HUDEP-2 (cell line): ENCODE results near the gene BRD1.
A peak's percentile ranks its signal among the peaks of the same experiment; 100 is the strongest.

Experiments
- DNase-seq, 76 experiments: peaks; one replicate each; lab custom pipeline; 2025; ENCODE audit not compliant: unreplicated experiment in 76 of 76; lab: John Stamatoyannopoulos, UW

Gene BRD1

DNA sequence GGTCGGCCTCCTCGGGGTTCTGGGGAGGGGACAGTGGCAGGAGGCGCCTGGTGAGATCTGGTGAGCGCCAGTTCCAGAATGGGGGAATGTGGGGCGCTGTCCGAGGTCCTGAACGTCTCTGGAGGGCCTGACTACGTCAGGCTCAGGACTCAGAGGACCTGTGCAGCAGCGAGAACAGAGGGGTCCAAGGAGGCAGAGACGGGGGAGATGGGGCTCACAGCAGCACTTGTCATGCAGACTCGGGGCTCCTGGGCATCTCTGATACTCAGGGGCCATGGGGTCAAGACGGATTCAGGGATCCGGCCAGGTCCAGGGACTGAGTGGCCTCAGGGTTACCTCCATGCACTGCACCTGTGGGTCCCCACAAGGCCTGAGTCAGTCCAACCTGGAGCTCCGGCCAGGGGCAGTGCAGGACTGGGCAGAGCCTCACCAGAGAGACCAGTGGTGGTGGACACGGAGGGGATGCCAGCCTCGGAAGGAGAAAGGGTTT is 92.2 kb downstream of the BRD1 start:
- DNase-seq = peak in 30 of 76 experiments; percentile 2 to 50 (median 17)

DNA sequence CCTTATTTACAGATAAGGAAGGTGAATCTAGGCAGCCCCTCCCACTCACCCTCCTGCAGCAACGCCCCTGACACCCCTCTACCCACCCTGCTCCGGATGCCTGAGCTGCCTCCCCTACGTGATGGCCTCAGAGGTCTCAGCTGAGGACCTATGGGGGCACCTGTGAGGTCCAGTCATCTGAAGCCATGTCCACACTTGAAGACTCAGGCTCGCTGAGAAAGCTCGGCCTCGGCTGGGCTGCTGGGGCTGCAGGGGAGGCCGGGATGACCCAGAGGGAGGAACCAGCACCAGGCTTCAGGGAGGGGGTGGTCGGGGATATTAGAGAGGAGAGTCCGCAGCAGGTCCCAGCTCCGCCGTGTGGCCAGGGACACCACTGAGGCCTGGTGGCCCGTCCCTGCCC is 92.8 kb downstream of the BRD1 start:
- no peak for DNase-seq

DNA sequence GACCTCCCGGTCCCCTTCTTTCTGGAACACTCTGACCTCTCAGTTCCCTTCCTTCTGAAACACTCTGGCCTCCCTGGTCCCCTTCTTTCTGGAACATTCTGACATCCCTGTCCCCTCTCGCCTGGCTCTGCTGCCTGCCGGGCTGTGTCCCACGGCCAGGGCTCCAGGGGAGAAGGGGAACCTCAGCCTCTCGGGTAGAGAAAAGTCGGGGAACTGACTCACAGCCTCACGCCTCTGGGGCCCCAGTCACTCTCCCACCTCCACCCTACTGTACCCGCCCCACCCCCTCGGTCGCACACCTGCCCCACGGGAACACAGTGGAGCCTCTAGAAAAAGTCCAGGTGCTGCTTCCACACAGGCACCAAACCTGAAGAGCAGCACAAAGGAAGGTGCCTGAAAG is 93.3 kb downstream of the BRD1 start:
- DNase-seq = no peak

DNA sequence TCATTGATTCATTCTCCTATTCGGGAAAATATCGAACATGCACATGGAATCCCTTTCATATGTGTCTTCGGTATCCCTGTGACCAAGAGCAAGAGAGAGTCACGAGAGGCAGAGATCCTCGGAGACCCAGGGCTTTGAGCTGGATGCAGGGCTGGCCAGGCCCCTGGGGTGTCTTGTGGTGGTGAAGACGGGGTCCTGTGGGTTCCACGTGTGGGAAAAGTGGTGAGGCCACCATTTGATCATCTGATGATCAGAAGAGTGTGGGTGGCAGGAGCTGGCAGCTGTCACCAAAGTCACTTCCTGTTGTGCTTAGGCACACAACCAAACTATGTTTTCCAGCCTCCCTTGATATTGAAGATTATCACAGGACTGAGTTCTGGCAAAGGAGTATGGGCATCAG is 94.0 kb downstream of the BRD1 start:
- DNase-seq = no peak

- no peak for DNase-seq
Observed at GRCh38 chr22:49730656-49731055, 97.0 kb downstream of the BRD1 start.

DNA sequence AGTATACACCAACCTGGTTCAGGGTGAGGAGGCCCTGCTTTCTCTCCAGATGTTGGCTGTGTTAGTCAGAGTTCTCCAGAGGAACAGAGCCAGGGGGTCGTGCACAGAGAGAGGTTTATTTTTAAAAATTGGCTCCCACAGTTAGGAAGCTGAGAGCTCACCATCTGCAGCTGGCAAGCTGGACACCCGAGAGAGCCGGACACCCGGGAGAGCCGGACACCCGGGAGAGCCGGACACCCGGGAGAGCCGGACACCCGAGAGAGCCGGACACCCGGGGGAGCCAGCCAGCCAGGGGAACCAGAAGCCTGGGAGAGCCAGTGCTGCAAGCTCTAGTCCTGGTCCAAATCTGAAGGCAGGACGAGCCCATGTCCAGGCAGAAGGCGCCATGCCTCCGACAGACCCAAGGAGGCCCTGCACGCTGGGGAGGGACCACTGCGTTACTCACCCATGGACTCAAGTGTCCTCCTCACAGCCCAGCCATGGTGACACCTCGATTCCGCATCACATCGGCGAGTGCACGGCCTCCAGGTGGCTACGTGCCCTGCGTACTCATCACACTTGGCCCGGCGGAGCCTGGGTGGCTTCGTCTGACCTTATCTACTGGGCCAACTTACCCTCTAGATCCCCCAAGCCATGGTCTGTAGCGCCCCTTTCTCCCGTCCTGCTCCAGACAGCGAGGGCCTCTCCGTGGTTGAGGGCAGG is 99.0 kb downstream of the BRD1 start:
- DNase-seq = no peak

DNA sequence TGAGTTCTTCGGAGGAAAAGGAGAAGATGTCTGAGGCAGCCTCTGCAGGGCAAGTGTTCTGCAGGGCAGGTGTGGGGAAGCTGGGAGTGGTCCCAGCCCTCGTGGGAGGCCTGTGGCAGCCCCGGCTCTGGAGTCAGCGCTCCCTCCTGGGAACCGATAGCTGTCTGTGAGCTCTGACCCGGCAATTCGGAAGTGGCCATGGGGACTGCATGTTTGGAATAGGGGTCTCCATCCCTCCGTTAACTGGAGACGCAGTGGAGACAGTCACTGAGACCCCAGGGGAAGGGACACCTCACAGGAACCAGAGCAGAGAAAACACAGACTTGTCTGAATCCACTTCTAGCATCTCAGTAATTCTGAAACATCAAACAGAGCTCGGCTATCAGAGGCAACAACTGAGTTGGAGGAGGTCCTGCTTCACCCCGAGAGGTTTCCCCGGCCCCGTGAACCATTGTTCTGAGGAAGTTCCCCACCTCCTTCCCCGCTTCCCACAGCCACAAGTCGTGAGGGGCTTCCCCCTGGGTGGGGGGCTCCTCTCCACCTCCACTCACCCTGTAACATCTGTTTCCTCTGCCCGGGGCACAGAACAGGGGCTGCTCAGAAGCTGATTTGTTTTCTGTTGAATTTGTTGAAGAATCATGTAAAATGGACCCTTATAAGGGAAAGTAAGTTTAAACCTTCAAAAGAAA is 99.6 kb downstream of the BRD1 start:
- no peak for DNase-seq

DNA sequence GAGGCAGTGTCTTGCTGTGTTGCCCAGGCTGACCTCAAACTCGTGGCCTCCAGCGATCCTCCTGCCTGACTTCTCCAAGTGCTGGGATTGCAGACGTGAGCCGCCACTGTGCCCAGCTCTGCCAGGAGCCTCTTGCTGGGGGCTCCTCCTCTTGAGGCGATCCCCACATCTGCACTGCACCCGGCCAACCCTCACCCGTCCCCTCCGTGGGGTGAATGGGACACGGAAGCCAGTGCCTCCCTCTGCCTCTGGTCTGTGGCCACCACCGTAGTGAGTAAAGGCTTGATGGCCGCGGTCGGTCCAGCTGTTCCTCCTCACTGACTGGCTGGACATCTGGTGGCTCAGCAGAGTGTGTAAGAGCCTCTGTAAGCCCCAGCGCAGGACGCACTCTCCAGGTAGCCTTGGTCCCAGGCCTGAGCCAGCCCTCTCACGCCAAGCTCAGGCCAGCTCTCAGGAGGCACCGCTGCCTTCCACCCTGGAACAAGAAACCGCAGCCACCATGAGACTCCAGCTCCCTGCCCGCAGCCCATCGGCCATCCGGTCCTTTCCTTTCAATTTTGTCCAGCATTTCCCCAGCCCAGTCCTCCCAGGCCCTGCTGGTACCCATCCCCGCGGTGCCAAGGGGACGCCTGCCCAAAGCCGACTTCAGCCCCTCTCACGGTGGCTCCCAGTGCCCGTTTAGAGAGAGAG is 100.3 kb downstream of the BRD1 start:
- DNase-seq = no peak

GRCh38 chr22:49726701-49727101 is 101.0 kb downstream of the BRD1 start:
- DNase-seq = no peak

GRCh38 chr22:49726022-49726681 is 101.5 kb downstream of the BRD1 start:
- no peak for DNase-seq

DNA sequence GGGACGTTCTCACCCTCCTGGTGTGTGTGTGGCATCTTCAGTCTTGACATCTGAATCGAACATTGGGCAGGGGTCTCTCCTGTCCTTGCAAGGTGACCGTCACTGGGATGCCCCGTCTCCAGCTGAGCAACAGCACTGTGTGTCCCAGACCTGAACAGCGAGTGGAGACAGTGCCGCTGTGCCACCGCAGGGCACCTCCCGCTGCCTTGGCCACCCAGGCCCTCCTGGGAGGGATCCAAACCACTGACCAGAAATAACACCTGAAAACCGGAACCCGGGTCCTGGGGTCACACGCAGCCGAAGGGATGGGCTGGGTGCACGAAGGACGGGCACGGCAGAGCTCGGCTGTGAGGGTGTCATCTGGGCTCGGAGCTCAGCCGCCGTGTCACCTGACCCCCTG is 102.2 kb downstream of the BRD1 start:
- DNase-seq = no peak

DNA sequence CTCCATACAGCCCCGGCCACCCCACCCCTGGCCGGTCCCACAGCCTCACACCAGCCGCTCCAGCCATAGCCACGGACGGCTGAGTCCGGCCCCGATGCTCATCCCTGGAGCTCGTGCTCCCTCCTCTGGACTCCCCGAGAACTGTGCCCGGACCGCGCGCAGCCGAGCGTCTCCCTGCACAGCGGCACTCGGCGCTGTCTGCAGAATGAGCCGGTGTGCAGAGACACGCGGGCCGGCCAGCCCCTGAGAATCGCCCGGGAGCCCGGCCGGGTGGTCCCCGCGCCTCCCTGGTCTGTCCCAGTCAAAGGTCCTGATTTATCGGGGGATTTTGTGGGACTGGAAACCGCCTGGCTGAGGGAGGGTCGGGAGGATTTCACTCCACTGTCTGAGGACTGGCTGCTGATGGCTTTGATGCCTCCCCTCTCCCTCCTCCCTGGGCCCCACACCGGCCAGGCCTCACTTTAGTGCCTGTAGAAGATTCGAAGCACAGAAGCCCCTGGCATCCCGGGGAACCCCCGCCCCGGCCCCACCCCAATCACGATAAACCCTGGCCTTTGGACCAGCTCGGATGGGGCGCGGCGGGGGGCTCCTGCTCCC is 102.7 kb downstream of the BRD1 start:
- DNase-seq = peak in 63 of 76 experiments; percentile 2 to 80 (median 52)

DNA sequence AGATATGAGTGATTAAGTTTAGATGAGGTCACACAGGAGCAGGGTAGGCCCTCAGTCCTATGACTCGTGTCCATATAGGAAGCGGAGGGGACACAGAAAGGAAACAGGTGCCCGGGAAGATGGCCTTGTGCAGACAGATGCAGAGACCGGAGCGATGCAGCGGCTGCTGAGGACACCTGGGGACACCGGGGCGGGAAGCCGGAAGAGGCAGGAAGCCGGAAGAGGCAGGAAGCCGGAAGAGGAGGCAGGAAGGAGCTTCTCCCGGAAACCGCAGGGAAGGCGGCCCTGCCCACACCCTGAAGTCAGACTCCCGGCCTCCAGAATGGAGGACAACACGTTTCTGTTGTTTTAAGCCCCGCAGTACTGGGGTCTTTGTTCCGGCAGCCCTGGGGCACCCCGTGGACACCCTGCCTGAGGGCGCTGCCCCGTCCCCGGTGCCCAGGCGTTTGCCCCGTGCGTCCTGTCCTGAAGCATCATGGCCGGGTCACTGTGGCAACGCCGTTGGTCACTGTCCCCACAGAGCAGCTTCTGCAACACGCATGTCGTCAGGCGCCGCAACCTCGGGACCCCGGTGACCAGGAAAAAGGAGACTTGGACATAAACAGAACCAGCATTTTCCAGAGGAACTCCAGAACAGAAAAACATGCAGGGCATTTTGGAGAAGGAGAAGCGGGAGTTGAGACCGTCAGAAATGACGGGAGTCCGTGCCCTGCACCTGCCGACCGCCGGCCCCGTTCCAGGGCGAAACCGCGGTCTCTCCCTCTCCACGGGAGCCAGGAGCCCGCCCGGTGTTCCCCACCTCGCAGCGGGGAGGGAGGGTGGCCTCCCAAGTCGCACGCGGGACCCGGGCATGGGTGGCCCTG is 103.4 kb downstream of the BRD1 start:
- peak in 5 of 76 experiments; percentile 8 to 20 (median 17) for DNase-seq

DNA sequence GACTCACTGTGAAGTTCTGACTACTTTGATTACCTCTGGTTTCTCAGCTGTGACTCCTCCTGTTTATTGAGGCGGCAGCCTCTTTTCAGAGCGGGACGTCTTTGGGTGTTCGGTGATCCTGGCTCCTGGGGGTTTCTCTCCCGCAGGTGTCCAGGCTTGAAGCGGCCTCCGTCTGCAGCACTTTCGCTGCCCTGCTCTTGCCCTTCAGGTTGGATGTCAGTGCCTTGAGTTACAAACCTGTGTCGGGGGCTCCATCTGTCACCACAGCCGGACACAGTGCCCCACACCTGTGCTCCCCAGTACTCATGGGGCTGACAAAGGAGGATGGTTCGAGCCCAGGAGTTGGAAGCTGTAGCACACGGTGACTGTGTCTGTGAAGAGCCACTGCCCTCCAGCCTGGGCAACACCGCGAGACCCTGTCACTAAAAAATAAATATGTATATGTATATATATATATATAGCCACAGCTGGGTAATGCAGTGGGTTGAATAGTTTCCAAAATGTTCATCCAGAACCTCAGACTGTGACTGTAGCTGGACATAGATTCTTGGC is 104.1 kb downstream of the BRD1 start:
- no peak for DNase-seq
